WI38 (cell line): ENCODE results near the gene C10orf67.

Experiments used
- H3K4me3 ChIP-seq: 2 replicates; pipeline ENCODE4 v1.5.1; 2011; ENCODE audit warnings: low read depth, mild to moderate bottlenecking, control low read depth, low read length
- CTCF ChIP-seq: IDR thresholded peaks from 2 replicates; pipeline ENCODE4 v1.5.1; 2012; ENCODE audit warnings: low read depth, mild to moderate bottlenecking, control low read depth, low read length

Gene C10orf67

GRCh38 chr10:23319835-23320234 lies 24.8 kb downstream of the C10orf67 start:
- TF ChIP-seq CTCF = no peak
- no peak overlapping the region for H3K4me3 ChIP-seq

GRCh38 chr10:23318359-23318758 lies 26.2 kb downstream of the C10orf67 start:
- H3K4me3 ChIP-seq = no peak overlapping the region
- TF ChIP-seq CTCF = no peak

GRCh38 chr10:23317416-23317815 lies 27.2 kb downstream of the C10orf67 start:
- no peak overlapping the region for H3K4me3 ChIP-seq
- TF ChIP-seq CTCF = no peak

- no peak for TF ChIP-seq CTCF
These were observed 28.2 kb downstream of the C10orf67 start for GRCh38 chr10:23316406-23316805.

GRCh38 chr10:23315966-23316365 lies 28.6 kb downstream of the C10orf67 start:
- TF ChIP-seq CTCF = no peak
- no peak overlapping the region for H3K4me3 ChIP-seq

More at GRCh38 chr10:23316406-23316805, 28.2 kb downstream of the C10orf67 start:
- H3K4me3 ChIP-seq = no peak overlapping the region

GRCh38 chr10:23314835-23315239 lies 29.8 kb downstream of the C10orf67 start:
- no peak overlapping the region for H3K4me3 ChIP-seq
- TF ChIP-seq CTCF = peak; percentile 17; the same call in 1 of the 2 replicates

- TF ChIP-seq CTCF = no peak
- no peak overlapping the region for H3K4me3 ChIP-seq
These were observed 33.6 kb downstream of the C10orf67 start for GRCh38 chr10:23311034-23311433.
